ENCODE data around the gene ADORA1. TPM values are rescaled to one million over a fixed set of nuclear protein-coding genes. Genes with fewer than 3 reads are reported as not detected.

Gene ADORA1
- total RNA-seq, 2 experiments from 2014 or later = not detected

GRCh38 chr1:203139976-203140475 is 12.5 kb downstream of the ADORA1 start:
- DNase-seq (no peak), ATAC-seq (ENCODE audit: poor library complexity) (no peak)
- H3K4me3 ChIP-seq (ENCODE audit: low read length) = no peak overlapping the region
- no peak overlapping the region for H3K4me3 Mint-ChIP-seq
- no peak overlapping the region for H3K27ac ChIP-seq (ENCODE audit: low read depth in 1 of 2, low read length in 2 of 2)
- H3K9me3 ChIP-seq (ENCODE audit: control insufficient read depth in 1 of 2, insufficient read depth in 1 of 2, low read length in 2 of 2) = peaks cover 0 to 7% of the 10 kb centered on the region in 2 experiments
- intact Hi-C loops (cut with DNase I, micrococcal nuclease) = no loop called here
- peaks cover 6% of the 10 kb centered on the region for H3K4me1 ChIP-seq (ENCODE audit: insufficient read depth, low read length)
- no peaks in the 10 kb centered on the region for H3K4me1 Mint-ChIP-seq (ENCODE audit: low read depth)
- H3K36me3 Mint-ChIP-seq (ENCODE audit: low read depth) = no peaks in the 10 kb centered on the region
- H3K36me3 ChIP-seq (ENCODE audit: insufficient read depth, low read length) = no peaks in the 10 kb centered on the region
- peaks cover 23% of the 10 kb centered on the region for H3K27me3 Mint-ChIP-seq
- H3K9me3 Mint-ChIP-seq = no peaks in the 10 kb centered on the region
- H3K27me3 ChIP-seq (ENCODE audit: control insufficient read depth in 1 of 2, insufficient read depth in 2 of 2, low read length in 2 of 2) = peaks cover 0 to 2% of the 10 kb centered on the region in 2 experiments
- H3K27ac Mint-ChIP-seq = no peak overlapping the region
- TF ChIP-seq CTCF (IDR thresholded peaks at IDR 0.05) = no peak
- CTCF ChIA-PET = no interaction called here
- POLR2A ChIA-PET = no interaction called here

- Histone ChIP-seq H3K4me1 (ENCODE audit: insufficient read depth, low read length) (peaks cover 4% of the 10 kb centered on the region), H3K27me3 (ENCODE audit: control insufficient read depth in 1 of 2, insufficient read depth in 2 of 2, low read length in 2 of 2) (peaks cover 0 to 2% of the 10 kb centered on the region in 2 experiments), H3K9me3 (ENCODE audit: control insufficient read depth in 1 of 2, insufficient read depth in 1 of 2, low read length in 2 of 2) (peaks cover 0 to 7% of the 10 kb centered on the region in 2 experiments), H3K36me3 (ENCODE audit: insufficient read depth, low read length) (no peaks in the 10 kb centered on the region), H3K4me3 (ENCODE audit: low read length) (no peak overlapping the region), H3K27ac (ENCODE audit: low read depth in 1 of 2, low read length in 2 of 2) (no peak overlapping the region)
- no peak for DNase-seq
- TF ChIP-seq CTCF (IDR thresholded peaks at IDR 0.05) = no peak
- H3K27ac Mint-ChIP-seq = no peak overlapping the region
- no peak for ATAC-seq (ENCODE audit: poor library complexity)
- no peaks in the 10 kb centered on the region for H3K4me1 Mint-ChIP-seq (ENCODE audit: low read depth)
- ChIA-PET POLR2A (no interaction called here), CTCF (no interaction called here)
- H3K27me3 Mint-ChIP-seq = peaks cover 20% of the 10 kb centered on the region
- intact Hi-C loops (cut with DNase I, micrococcal nuclease) = no loop called here
- no peak overlapping the region for H3K4me3 Mint-ChIP-seq
- H3K9me3 Mint-ChIP-seq = no peaks in the 10 kb centered on the region
- no peaks in the 10 kb centered on the region for H3K36me3 Mint-ChIP-seq (ENCODE audit: low read depth)
Observed at GRCh38 chr1:203140743-203141520, 13.4 kb downstream of the ADORA1 start.

- Histone ChIP-seq H3K4me3 (ENCODE audit: low read length) (no peak overlapping the region), H3K27ac (ENCODE audit: low read depth in 1 of 2, low read length in 2 of 2) (no peak overlapping the region), H3K36me3 (ENCODE audit: insufficient read depth, low read length) (no peaks in the 10 kb centered on the region), H3K9me3 (ENCODE audit: control insufficient read depth in 1 of 2, insufficient read depth in 1 of 2, low read length in 2 of 2) (peaks cover 0 to 7% of the 10 kb centered on the region in 2 experiments), H3K4me1 (ENCODE audit: insufficient read depth, low read length) (no peaks in the 10 kb centered on the region), H3K27me3 (ENCODE audit: control insufficient read depth in 1 of 2, insufficient read depth in 2 of 2, low read length in 2 of 2) (peaks cover 0 to 2% of the 10 kb centered on the region in 2 experiments)
- ATAC-seq (ENCODE audit: poor library complexity) (no peak), DNase-seq (no peak)
- ChIA-PET POLR2A (no interaction called here), CTCF (no interaction called here)
- Mint-ChIP-seq H3K36me3 (ENCODE audit: low read depth) (no peaks in the 10 kb centered on the region), H3K27ac (no peak overlapping the region), H3K4me1 (ENCODE audit: low read depth) (no peaks in the 10 kb centered on the region), H3K4me3 (no peak overlapping the region), H3K9me3 (no peaks in the 10 kb centered on the region), H3K27me3 (peaks cover 8% of the 10 kb centered on the region)
- intact Hi-C loops (cut with DNase I, micrococcal nuclease) = no loop called here
- no peak for TF ChIP-seq CTCF (IDR thresholded peaks at IDR 0.05)
Observed at GRCh38 chr1:203142124-203142523, 14.6 kb downstream of the ADORA1 start.
